ENCODE data around the gene CRTC2. TPM values are rescaled to one million over a fixed set of nuclear protein-coding genes. Genes with fewer than 3 reads are reported as not detected.

Gene CRTC2
- total RNA-seq, 2 experiments from 2014 or later = 147 to 152 TPM

DNA sequence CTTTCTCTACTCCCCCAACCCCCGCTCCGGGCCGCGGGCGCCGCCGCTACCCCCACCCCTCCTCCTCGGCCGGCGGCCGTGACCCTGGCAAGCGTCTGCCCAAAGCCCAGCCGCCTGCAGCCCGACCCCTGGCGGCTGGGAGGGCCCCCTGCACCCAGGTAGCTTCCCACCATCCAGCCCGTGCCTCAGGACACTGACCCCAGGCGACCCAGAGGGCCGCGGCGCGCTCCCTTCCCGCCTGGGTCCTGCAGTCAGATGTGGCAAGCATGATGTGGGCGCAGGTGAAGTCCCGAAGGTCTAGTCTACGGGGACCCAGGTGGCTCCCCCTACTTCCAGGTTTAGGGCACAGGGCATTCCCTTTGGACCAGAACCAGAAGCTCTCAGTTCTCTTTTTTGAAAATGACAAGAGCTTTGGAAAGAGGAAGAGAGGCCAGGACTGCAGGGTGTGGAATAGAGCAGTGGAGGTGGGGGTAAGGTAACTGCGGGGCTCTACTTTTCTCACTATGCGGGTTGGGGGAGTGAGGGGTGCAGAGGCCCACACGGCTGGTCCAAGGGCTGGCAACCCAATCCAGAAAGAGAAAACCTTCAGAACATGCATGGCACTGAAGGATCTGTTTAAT is 11.7 kb downstream of the CRTC2 start, which contains the start of gene DENND4B:
DENND4B (minus strand) TSS at position 97 of the 620 bp plus-strand sequence. CDS start 2,344 bp downstream, outside the sequence.
- POLR2A ChIA-PET = interaction anchor here (0.6 to 5.0 kb wide), 17 partner anchors 9 to 1247 kb away, joined by 3 to 143 read pairs (median 10); partner anchors contain the start of genes CHTOP, CREB3L4, CRTC2 and GATAD2B
- intact Hi-C loops (cut with DNase I, micrococcal nuclease) = loop anchor here in 1 of 2 experiments (1.0 to 2.0 kb wide), 3 partner anchors 12 to 149 kb away; partner anchors contain the start of gene CRTC2
- H3K9me3 ChIP-seq (ENCODE audit: control insufficient read depth in 1 of 2, insufficient read depth in 1 of 2, low read length in 2 of 2) = no peaks in the 10 kb centered on the region
- Mint-ChIP-seq H3K36me3 (ENCODE audit: low read depth) (peaks cover 82% of the 10 kb centered on the region), H3K9me3 (no peaks in the 10 kb centered on the region), H3K27me3 (no peaks in the 10 kb centered on the region), H3K4me3 (peak within 1 kb of the TSS; percentile 89), H3K4me1 (ENCODE audit: low read depth) (peaks cover 38% of the 10 kb centered on the region), H3K27ac (peak within 1 kb of the TSS; percentile 86)
- H3K36me3 ChIP-seq (ENCODE audit: insufficient read depth, low read length) = peaks cover 67% of the 10 kb centered on the region
- ATAC-seq (ENCODE audit: poor library complexity) = peak; percentile 57
- CTCF ChIA-PET = interaction anchor here (0.6 to 3.5 kb wide), 23 partner anchors 9 to 150 kb away, joined by 3 to 31 read pairs (median 4); partner anchors contain the start of genes CREB3L4, CRTC2, GATAD2B and JTB
- H3K4me1 ChIP-seq (ENCODE audit: insufficient read depth, low read length) = peaks cover 50% of the 10 kb centered on the region
- TF ChIP-seq, protein P1, sequence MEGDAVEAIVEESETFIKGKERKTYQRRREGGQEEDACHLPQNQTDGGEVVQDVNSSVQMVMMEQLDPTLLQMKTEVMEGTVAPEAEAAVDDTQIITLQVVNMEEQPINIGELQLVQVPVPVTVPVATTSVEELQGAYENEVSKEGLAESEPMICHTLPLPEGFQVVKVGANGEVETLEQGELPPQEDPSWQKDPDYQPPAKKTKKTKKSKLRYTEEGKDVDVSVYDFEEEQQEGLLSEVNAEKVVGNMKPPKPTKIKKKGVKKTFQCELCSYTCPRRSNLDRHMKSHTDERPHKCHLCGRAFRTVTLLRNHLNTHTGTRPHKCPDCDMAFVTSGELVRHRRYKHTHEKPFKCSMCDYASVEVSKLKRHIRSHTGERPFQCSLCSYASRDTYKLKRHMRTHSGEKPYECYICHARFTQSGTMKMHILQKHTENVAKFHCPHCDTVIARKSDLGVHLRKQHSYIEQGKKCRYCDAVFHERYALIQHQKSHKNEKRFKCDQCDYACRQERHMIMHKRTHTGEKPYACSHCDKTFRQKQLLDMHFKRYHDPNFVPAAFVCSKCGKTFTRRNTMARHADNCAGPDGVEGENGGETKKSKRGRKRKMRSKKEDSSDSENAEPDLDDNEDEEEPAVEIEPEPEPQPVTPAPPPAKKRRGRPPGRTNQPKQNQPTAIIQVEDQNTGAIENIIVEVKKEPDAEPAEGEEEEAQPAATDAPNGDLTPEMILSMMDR (IDR thresholded peaks at IDR 0.05) = peak; percentile 88
- DNase-seq = peak; percentile 55 to 89 (median 70)
- H3K27ac ChIP-seq (ENCODE audit: low read depth in 1 of 2, low read length in 2 of 2) = peak within 1 kb of the TSS; percentile 92 to 94
- H3K4me3 ChIP-seq (ENCODE audit: low read length) = peak within 1 kb of the TSS; percentile 84
- no peaks in the 10 kb centered on the region for H3K27me3 ChIP-seq (ENCODE audit: control insufficient read depth in 1 of 2, insufficient read depth in 2 of 2, low read length in 2 of 2)

DNA sequence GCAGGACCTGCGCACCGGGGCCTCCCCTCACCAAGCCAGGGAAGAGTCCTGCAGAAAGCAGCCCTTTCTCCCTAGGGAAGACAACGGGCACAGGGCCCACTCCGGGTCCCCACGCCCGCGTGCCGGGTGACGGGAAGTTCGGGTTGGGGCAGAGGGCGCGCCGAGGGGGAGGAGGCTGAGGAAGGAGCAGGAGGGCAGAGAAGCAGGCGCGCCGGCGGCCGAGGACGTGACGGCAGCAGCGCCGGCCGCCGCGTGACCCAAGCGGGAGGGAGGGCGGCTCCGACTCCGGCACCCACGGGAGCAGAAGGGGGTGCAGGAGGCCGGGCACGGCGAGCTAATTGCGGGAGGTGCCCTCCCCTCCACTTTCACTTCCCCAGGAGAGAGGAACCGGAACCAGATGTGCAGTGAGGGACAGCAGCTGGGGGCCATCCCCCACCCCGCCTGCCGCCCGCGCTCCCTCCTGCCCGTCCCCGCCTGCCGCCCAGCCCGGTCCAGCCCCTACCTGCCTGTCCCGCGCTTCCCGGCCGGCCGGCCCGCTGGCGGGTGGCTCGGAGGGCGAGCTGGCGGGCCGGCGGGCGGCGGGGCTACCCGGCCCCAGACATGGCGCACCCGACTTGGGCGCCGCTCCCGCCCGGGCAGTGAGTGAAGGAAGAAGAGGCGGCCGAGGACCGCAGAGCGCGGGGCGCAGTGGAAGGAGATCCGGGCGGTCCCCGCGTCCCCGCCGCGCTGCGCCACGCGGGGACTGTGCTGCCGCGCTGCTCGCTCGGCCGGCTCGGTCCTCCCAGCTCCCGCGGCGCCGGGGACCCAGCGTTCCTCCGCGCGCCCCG is 12.4 kb downstream of the CRTC2 start:
- DNase-seq (peak; percentile 36 to 91 (median 66)), ATAC-seq (ENCODE audit: poor library complexity) (peak; percentile 37)
- ChIA-PET POLR2A (interaction anchor here (0.5 to 5.0 kb wide), 21 partner anchors 8 to 381 kb away, joined by 3 to 143 read pairs (median 7); partner anchors contain the start of genes CHTOP, CREB3L4, CRTC2 and GATAD2B), CTCF (interaction anchor here (0.7 to 3.5 kb wide), 23 partner anchors 9 to 149 kb away, joined by 3 to 31 read pairs (median 5); partner anchors contain the start of genes CREB3L4, CRTC2, GATAD2B and JTB)
- H3K27me3 Mint-ChIP-seq = no peaks in the 10 kb centered on the region
- peaks cover 57% of the 10 kb centered on the region for H3K4me1 ChIP-seq (ENCODE audit: insufficient read depth, low read length)
- peaks cover 67% of the 10 kb centered on the region for H3K36me3 ChIP-seq (ENCODE audit: insufficient read depth, low read length)
- H3K9me3 Mint-ChIP-seq = no peaks in the 10 kb centered on the region
- intact Hi-C loops (cut with DNase I, micrococcal nuclease) = loop anchor here (1.0 to 2.0 kb wide), 5 partner anchors 12 to 149 kb away; partner anchors contain the start of genes CRTC2 (in 2 of the 2) and RPS27 (in 1 of the 2)
- H3K27me3 ChIP-seq (ENCODE audit: control insufficient read depth in 1 of 2, insufficient read depth in 2 of 2, low read length in 2 of 2) = no peaks in the 10 kb centered on the region
- H3K4me3 Mint-ChIP-seq = peak overlapping the region; percentile 89
- peaks cover 80% of the 10 kb centered on the region for H3K36me3 Mint-ChIP-seq (ENCODE audit: low read depth)
- H3K27ac Mint-ChIP-seq = peak overlapping the region; percentile 86
- no peaks in the 10 kb centered on the region for H3K9me3 ChIP-seq (ENCODE audit: control insufficient read depth in 1 of 2, insufficient read depth in 1 of 2, low read length in 2 of 2)
- TF ChIP-seq, protein P1 (IDR thresholded peaks at IDR 0.05) = no peak
- H3K4me1 Mint-ChIP-seq (ENCODE audit: low read depth) = peaks cover 38% of the 10 kb centered on the region
- H3K4me3 ChIP-seq (ENCODE audit: low read length) = peak overlapping the region; percentile 84
- H3K27ac ChIP-seq (ENCODE audit: low read depth in 1 of 2, low read length in 2 of 2) = peak overlapping the region; percentile 92 to 94

Data from CD4-positive, alpha-beta T cell (primary cell).